IMR-90 (cell line): ENCODE results near the gene LRFN2. TPM values are rescaled to one million over a fixed set of nuclear protein-coding genes. Genes with fewer than 3 reads are reported as not detected.

ENCODE experiments used
- microRNA-seq, 2 experiments: library from miRNA; stranded (forward) in 1 of 2; unstranded in 1 of 2; fragments of 10-50 nt in 1 of 2; fragments of <30 nt in 1 of 2; gene quantifications in 1 of 2; microRNA quantifications in 1 of 2; one replicate each; pipeline versions ENCODE3 to v1.1.0; 2013 to 2020; ENCODE audit not compliant: insufficient read depth in 1 of 2, insufficient read length in 1 of 2, unreplicated experiment in 1 of 2
- polyA plus RNA-seq, 3 experiments: library from polyadenylated mRNA; depleted of rRNA; stranded (reverse); fragments of >200 nt; gene quantifications; 2 replicates each; pipeline ENCODE4 v1.2.3, GENCODE V29; 2012; ENCODE audit warnings: low replicate concordance in 1 of 3
- small RNA-seq, 5 experiments: library from RNA; depleted of rRNA; stranded (forward); fragments of <200 nt; gene quantifications; one replicate each; pipeline ENCODE3, GENCODE V24; 2012
- total RNA-seq: library from RNA; depleted of rRNA; stranded (reverse); fragments of >200 nt; gene quantifications from 2 replicates; pipeline ENCODE4 v1.2.3, GENCODE V29; 2012

The LRFN2 gene
- total and polyA plus RNA-seq, 2 of the 4 experiments (the other 2 are of a cell fraction): not detected

Small RNA genes within 50 kb of the gene (microRNA-seq; reads per million reads assigned to microRNA genes)
- gene RNU6-250P (ENCODE audit: insufficient read depth, insufficient read length): not detected

Small RNA genes within 50 kb of the gene (small RNA-seq; reads per million reads assigned to genes)
- 0 reads per million in 5 experiments for gene RNU6-250P
